Mesothelial cell of epicardium (in vitro differentiated cells): ENCODE data around the gene ARHGEF11. TPM values are rescaled to one million over a fixed set of nuclear protein-coding genes. Genes with fewer than 3 reads are reported as not detected.

Source experiments
- DNase-seq, 2 experiments: peaks; one replicate each; pipeline ENCODE4 v3.0.0; 2021; ENCODE audit warnings: low spot score in 2 of 2; ENCODE audit not compliant: unreplicated experiment in 2 of 2
- H3K27ac Mint-ChIP-seq: 2 replicates; pipeline ENCODE4 v1.8.0; 2021; ENCODE audit warnings: mixed read lengths
- H3K27me3 Mint-ChIP-seq: 2 replicates; pipeline ENCODE4 v1.8.0; 2021; ENCODE audit warnings: low read depth, mixed read lengths
- H3K36me3 Mint-ChIP-seq: 2 replicates; pipeline ENCODE4 v1.8.0; 2021; ENCODE audit warnings: mixed read lengths
- H3K4me1 Mint-ChIP-seq: 2 replicates; pipeline ENCODE4 v1.8.0; 2021; ENCODE audit warnings: mixed read lengths
- H3K4me3 Mint-ChIP-seq: 2 replicates; pipeline ENCODE4 v1.8.0; 2021; ENCODE audit warnings: mild to moderate bottlenecking, moderate library complexity, mixed read lengths
- H3K9me3 Mint-ChIP-seq: 2 replicates; pipeline ENCODE4 v1.8.0; 2021; ENCODE audit warnings: mixed read lengths
- CTCF ChIP-seq: fragments of 200-600 bp; sonication (generic); IDR thresholded peaks from one replicate; pipeline ENCODE4 v1.5.0; 2021; ENCODE audit warnings: antibody characterized with exemption; ENCODE audit not compliant: unreplicated experiment
- microRNA-seq: library from miRNA; unstranded; fragments of <30 nt; microRNA quantifications from one replicate; pipeline ENCODE4 v1.2.0, GENCODE V29; 2021; ENCODE audit warnings: inconsistent platforms, mixed read lengths
- total RNA-seq: library from RNA; stranded (reverse); gene quantifications from 3 replicates; pipeline ENCODE4 v1.2.1, GENCODE V29; 2021

ARHGEF11 gene
- total RNA-seq, 1 donor from 2014 or later, result 52.5 TPM

- peaks cover 18% of the 10 kb centered on the region for H3K4me1 Mint-ChIP-seq
- no peak overlapping the region for H3K27ac Mint-ChIP-seq
- peaks cover 25% of the 10 kb centered on the region for H3K27me3 Mint-ChIP-seq
- no peak for DNase-seq
- H3K4me3 Mint-ChIP-seq, result no peak overlapping the region
- no peaks in the 10 kb centered on the region for H3K36me3 Mint-ChIP-seq
- no peak for TF ChIP-seq CTCF
- no peaks in the 10 kb centered on the region for H3K9me3 Mint-ChIP-seq
Observed at GRCh38 chr1:156885314-156885713, 160.2 kb downstream of the ARHGEF11 start.

Small RNA genes within 50 kb of the gene (microRNA-seq; reads per million reads assigned to microRNA genes)
- gene MIR765, result 3.8 reads per million, percentile 11 among the genes with 10 or more reads in this experiment

Other genes with a start within 250 kb of the ARHGEF11 start
- 0.58 to 2.1 TPM (median 0.89 TPM) in 3 replicates for gene SH2D2A, start 228.9 kb downstream of the ARHGEF11 start, total RNA-seq
- gene INSRR, start 186.6 kb downstream of the ARHGEF11 start, total RNA-seq, result 0.45 to 0.66 TPM (median 0.51 TPM) in 3 replicates
- gene NTRK1, start 184.9 kb downstream of the ARHGEF11 start, total RNA-seq, result 1.2 to 1.3 TPM (median 1.3 TPM) in 3 replicates
- gene PEAR1, start 152.0 kb downstream of the ARHGEF11 start, total RNA-seq, result 13.8 to 16.1 TPM (median 15.7 TPM) in 3 replicates
- gene LRRC71, start 125.1 kb downstream of the ARHGEF11 start, total RNA-seq, result 0.11 to 0.34 TPM (median 0.13 TPM) in 3 replicates
- not detected in 3 replicates for gene ETV3L, start 54.1 kb upstream of the ARHGEF11 start, total RNA-seq
- gene ETV3, start 92.7 kb upstream of the ARHGEF11 start, total RNA-seq, result 57.8 to 61.7 TPM (median 60.6 TPM) in 3 replicates